HFF-Myc (cell line): Measurements from ENCODE around the gene MAGEB4.
A peak's percentile ranks its signal among the peaks of the same experiment; 100 is the strongest.

Source experiments
- DNase-seq: peaks from one replicate; pipeline ENCODE4 v3.0.0-alpha.2; 2011; ENCODE audit warnings: low read depth; ENCODE audit errors: extremely low read depth
- H3K4me3 ChIP-seq: replicated peaks from 2 replicates; pipeline ENCODE4 v1.5.1; 2011; ENCODE audit warnings: low read depth, mild to moderate bottlenecking, control low read depth, low read length
- TF ChIP-seq, protein P1 (sequence below): IDR thresholded peaks from 2 replicates; pipeline ENCODE4 v1.5.1; 2012; ENCODE audit warnings: mild to moderate bottlenecking, low read depth, low read length, control low read depth; ENCODE audit errors: missing control alignments

Gene MAGEB4

GRCh38 chrX:30282527-30282926, 40.7 kb downstream of the MAGEB4 start:
- TF ChIP-seq, protein P1, sequence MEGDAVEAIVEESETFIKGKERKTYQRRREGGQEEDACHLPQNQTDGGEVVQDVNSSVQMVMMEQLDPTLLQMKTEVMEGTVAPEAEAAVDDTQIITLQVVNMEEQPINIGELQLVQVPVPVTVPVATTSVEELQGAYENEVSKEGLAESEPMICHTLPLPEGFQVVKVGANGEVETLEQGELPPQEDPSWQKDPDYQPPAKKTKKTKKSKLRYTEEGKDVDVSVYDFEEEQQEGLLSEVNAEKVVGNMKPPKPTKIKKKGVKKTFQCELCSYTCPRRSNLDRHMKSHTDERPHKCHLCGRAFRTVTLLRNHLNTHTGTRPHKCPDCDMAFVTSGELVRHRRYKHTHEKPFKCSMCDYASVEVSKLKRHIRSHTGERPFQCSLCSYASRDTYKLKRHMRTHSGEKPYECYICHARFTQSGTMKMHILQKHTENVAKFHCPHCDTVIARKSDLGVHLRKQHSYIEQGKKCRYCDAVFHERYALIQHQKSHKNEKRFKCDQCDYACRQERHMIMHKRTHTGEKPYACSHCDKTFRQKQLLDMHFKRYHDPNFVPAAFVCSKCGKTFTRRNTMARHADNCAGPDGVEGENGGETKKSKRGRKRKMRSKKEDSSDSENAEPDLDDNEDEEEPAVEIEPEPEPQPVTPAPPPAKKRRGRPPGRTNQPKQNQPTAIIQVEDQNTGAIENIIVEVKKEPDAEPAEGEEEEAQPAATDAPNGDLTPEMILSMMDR = no peak
- no peak for DNase-seq
- H3K4me3 ChIP-seq = no peak overlapping the region

- peak; percentile 74 for DNase-seq
- H3K4me3 ChIP-seq = no peak overlapping the region
- TF ChIP-seq, protein P1 = no peak
These were observed 41.8 kb downstream of the MAGEB4 start for GRCh38 chrX:30283456-30284200.
